RWPE1 (cell line): ENCODE measurements around the gene SMIM10L1.

ENCODE experiments used
- CTCF ChIA-PET: fragments of 350-600 bp; sonication (Branson Sonifier 250); formaldehyde crosslinking; extraction: SDS; loops from one replicate; lab custom pipeline; 2021; lab: Yijun Ruan, JAX
- POLR2A ChIA-PET: fragments of 400-600 bp; formaldehyde crosslinking; extraction: SDS; loops from one replicate; lab custom pipeline; 2020; ENCODE audit warnings: antibody characterized with exemption; ENCODE audit not compliant: low non-redundant PET; lab: Yijun Ruan, JAX
- DNase-seq: peaks from one replicate; pipeline ENCODE4 v3.0.0; 2012; ENCODE audit warnings: low spot score
- H3K27ac ChIP-seq: fragments of 450-650 bp; 2 replicates; pipeline ENCODE4 v1.5.1; 2017
- TF ChIP-seq, protein P1 (sequence below): fragments of 450-650 bp; conservative IDR thresholded peaks from 2 replicates; pipeline ENCODE4 v1.5.1; 2017; ENCODE audit warnings: low read depth, mild to moderate bottlenecking

SMIM10L1 gene

DNA sequence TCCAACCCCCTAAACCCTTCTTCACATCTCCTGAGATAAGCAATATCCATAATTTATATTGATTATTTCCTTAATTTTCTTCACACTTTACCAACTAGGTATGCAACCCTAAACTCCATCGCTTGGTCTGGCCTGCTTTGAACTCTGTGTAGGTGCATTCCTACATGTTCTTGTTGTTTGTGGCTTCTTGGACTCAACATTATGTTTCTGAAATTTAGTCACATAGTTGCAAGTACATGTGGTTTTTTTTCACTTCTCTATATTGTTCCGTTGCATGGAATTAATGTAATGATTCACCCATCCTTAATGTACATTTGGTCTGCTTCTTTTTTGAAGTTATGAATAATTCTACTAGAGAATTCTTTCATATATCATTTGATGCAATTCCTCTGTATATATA, 34.9 kb upstream of the SMIM10L1 start:
- POLR2A ChIA-PET = no interaction called here
- CTCF ChIA-PET = no interaction called here
- no peak overlapping the region for H3K27ac ChIP-seq
- no peak for DNase-seq
- TF ChIP-seq, protein P1, sequence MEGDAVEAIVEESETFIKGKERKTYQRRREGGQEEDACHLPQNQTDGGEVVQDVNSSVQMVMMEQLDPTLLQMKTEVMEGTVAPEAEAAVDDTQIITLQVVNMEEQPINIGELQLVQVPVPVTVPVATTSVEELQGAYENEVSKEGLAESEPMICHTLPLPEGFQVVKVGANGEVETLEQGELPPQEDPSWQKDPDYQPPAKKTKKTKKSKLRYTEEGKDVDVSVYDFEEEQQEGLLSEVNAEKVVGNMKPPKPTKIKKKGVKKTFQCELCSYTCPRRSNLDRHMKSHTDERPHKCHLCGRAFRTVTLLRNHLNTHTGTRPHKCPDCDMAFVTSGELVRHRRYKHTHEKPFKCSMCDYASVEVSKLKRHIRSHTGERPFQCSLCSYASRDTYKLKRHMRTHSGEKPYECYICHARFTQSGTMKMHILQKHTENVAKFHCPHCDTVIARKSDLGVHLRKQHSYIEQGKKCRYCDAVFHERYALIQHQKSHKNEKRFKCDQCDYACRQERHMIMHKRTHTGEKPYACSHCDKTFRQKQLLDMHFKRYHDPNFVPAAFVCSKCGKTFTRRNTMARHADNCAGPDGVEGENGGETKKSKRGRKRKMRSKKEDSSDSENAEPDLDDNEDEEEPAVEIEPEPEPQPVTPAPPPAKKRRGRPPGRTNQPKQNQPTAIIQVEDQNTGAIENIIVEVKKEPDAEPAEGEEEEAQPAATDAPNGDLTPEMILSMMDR = no peak

DNA sequence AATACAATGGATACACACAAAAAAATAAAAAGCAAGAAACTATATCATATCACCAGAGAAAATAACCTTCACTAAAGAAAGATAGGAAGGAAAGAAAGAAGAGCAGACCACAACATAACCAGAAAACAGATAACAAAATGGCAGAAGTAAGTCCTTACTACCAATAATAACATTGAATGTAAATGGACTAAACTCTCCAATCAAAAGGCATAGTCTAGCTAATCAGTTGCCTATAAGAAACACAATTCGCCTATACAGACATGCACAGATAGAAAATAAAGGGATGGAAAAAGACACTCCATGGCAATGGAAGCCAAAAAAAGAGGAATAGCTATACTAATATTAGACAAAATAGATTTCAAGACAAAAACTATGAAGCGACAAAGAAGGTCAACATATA, 27.6 kb upstream of the SMIM10L1 start:
- POLR2A ChIA-PET = interaction anchor here (0.6 kb wide), 1 partner anchor 25 kb away, joined by 3 read pairs; no protein-coding TSS in a partner anchor

DNA sequence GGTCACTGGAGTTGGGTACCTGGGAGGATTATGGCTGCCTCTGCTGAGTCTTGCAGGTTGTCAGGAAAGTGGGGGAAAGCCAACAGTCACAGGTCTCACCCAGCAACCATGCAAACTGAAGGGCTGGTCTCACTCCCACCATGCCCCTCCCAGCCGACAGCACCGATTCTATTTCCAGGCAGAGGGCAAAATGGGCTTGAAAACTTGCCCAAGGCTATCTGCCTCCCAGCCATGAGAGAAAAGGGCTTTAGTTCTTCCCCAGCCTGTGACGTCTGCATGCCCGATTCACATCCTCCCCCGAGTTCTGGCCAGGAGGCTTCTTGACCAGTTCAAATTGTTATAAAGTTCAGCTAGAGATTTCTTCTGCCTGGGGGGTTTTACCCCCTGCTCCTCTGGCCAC, 26.7 kb upstream of the SMIM10L1 start:
- no peak overlapping the region for H3K27ac ChIP-seq
- TF ChIP-seq, protein P1 = no peak
- POLR2A ChIA-PET = no interaction called here
- DNase-seq = no peak
- CTCF ChIA-PET = no interaction called here

More for the DNA sequence above, 27.6 kb upstream of the SMIM10L1 start:
- H3K27ac ChIP-seq = no peak overlapping the region
- no peak for DNase-seq
- TF ChIP-seq, protein P1 = no peak
- CTCF ChIA-PET = no interaction called here

DNA sequence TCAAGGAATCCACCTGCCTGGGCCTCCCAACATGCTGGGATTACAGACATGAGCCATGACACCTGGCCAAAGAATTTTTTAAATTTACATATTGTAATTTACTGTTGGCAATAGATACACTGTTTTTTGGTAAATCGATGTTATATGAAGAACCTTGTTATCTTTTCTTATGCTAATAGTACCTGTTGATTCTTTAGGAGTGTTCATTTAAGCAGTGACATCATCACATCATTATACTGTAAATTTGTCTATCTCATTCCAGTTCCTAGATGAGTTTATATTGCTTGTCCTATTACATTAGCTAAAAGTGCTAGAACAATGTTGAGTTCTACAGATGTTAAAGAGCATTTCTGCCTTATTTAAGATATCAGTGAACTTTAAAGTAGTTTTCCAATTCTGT, 23.6 kb upstream of the SMIM10L1 start:
- TF ChIP-seq, protein P1 = no peak
- CTCF ChIA-PET = no interaction called here

GRCh38 chr12:11150832-11151231, 20.2 kb upstream of the SMIM10L1 start:
- CTCF ChIA-PET = no interaction called here
- no peak overlapping the region for H3K27ac ChIP-seq
- TF ChIP-seq, protein P1 = no peak
- POLR2A ChIA-PET = no interaction called here
- DNase-seq = no peak

More for the DNA sequence above, 23.6 kb upstream of the SMIM10L1 start:
- no peak for DNase-seq
- POLR2A ChIA-PET = no interaction called here
- no peak overlapping the region for H3K27ac ChIP-seq

- H3K27ac ChIP-seq = no peak overlapping the region
- no peak for DNase-seq
- POLR2A ChIA-PET = no interaction called here
- TF ChIP-seq, protein P1 = no peak
- CTCF ChIA-PET = no interaction called here
Observed at GRCh38 chr12:11152725-11153124, 18.3 kb upstream of the SMIM10L1 start.
